Osteocyte (in vitro differentiated cells): ENCODE data around the gene RABGAP1L. TPM values are rescaled to one million over a fixed set of nuclear protein-coding genes. Genes with fewer than 3 reads are reported as not detected.
"Not testable (repeated sequence)": the region's sequence is repeated elsewhere in the genome, so short reads cannot be mapped to it uniquely, and the experiment has no call there.

Source experiments
- DNase-seq: peaks from one replicate; pipeline ENCODE4 v3.0.0; 2021; ENCODE audit warnings: mixed read lengths; ENCODE audit not compliant: unreplicated experiment; ENCODE audit errors: extremely low spot score
- H3K27ac Mint-ChIP-seq: one replicate; pipeline ENCODE4 v1.8.0; 2021; ENCODE audit warnings: mild to moderate bottlenecking, mixed read lengths; ENCODE audit not compliant: unreplicated experiment
- H3K27me3 Mint-ChIP-seq: one replicate; pipeline ENCODE4 v1.8.0; 2021; ENCODE audit warnings: mixed read lengths; ENCODE audit not compliant: unreplicated experiment
- H3K36me3 Mint-ChIP-seq: one replicate; pipeline ENCODE4 v1.8.0; 2021; ENCODE audit warnings: mixed read lengths; ENCODE audit not compliant: unreplicated experiment
- H3K4me1 Mint-ChIP-seq: one replicate; pipeline ENCODE4 v1.8.0; 2021; ENCODE audit warnings: mixed read lengths; ENCODE audit not compliant: unreplicated experiment
- H3K4me3 Mint-ChIP-seq: one replicate; pipeline ENCODE4 v1.8.0; 2021; ENCODE audit warnings: mild to moderate bottlenecking, moderate library complexity, mixed read lengths; ENCODE audit not compliant: unreplicated experiment
- H3K9me3 Mint-ChIP-seq: one replicate; pipeline ENCODE4 v1.8.0; 2021; ENCODE audit warnings: mixed read lengths; ENCODE audit not compliant: unreplicated experiment
- CTCF ChIP-seq: fragments of 200-600 bp; sonication (generic); IDR thresholded peaks from 2 replicates; pipeline ENCODE4 v1.5.0; 2021; ENCODE audit warnings: antibody characterized with exemption, mild to moderate bottlenecking, moderate library complexity
- total RNA-seq: library from RNA; stranded (reverse); gene quantifications from 2 replicates; pipeline ENCODE4 v1.2.1, GENCODE V29; 2021

The RABGAP1L gene
- total RNA-seq, 1 donor from 2014 or later = 29.3 TPM

GRCh38 chr1:175042650-175043049, 883.3 kb downstream of the RABGAP1L start:
- peaks cover 7% of the 10 kb centered on the region for H3K9me3 Mint-ChIP-seq
- H3K27me3 Mint-ChIP-seq = no peaks in the 10 kb centered on the region
- H3K27ac Mint-ChIP-seq = no peak overlapping the region
- TF ChIP-seq CTCF = no peak
- H3K36me3 Mint-ChIP-seq = no peaks in the 10 kb centered on the region
- no peak overlapping the region for H3K4me3 Mint-ChIP-seq
- DNase-seq = no peak
- peaks cover 18% of the 10 kb centered on the region for H3K4me1 Mint-ChIP-seq

- Mint-ChIP-seq H3K36me3 (no peaks in the 10 kb centered on the region), H3K27ac (no peak overlapping the region), H3K27me3 (no peaks in the 10 kb centered on the region), H3K4me1 (peaks cover 18% of the 10 kb centered on the region), H3K4me3 (no peak overlapping the region), H3K9me3 (peaks cover 7% of the 10 kb centered on the region)
- no peak for TF ChIP-seq CTCF
- DNase-seq = no peak
These were observed 884.5 kb downstream of the RABGAP1L start for GRCh38 chr1:175043824-175044223.

- DNase-seq, H3K9me3 Mint-ChIP-seq, H3K27ac Mint-ChIP-seq, H3K27me3 Mint-ChIP-seq, H3K36me3 Mint-ChIP-seq, H3K4me3 Mint-ChIP-seq: not testable (repeated sequence)
- peaks cover 18% of the 10 kb centered on the region for H3K4me1 Mint-ChIP-seq
These were observed 885.3 kb downstream of the RABGAP1L start for GRCh38 chr1:175044591-175044990.

Other genes with a start within 250 kb of the RABGAP1L start
- 0.40 TPM in 1 of 2 replicates, not detected in the other for gene SERPINC1, start 242.2 kb upstream of the RABGAP1L start, total RNA-seq
- gene RC3H1, start 137.2 kb upstream of the RABGAP1L start, total RNA-seq = 32.9 and 33.6 TPM in 2 replicates